NCI-H510A treated with DMSO at 0.1 percent for 48 hours (cell line): ENCODE results near the gene FMN1.

ENCODE experiments used
- DNase-seq: peaks from one replicate; lab custom pipeline; 2025; lab: John Stamatoyannopoulos, UW

The FMN1 gene

GRCh38 chr15:32919749-32920414 lies 274.6 kb downstream of the FMN1 start:
- no peak for DNase-seq

- DNase-seq, result no peak
Measured at GRCh38 chr15:32918547-32918946, 276.0 kb downstream of the FMN1 start.

GRCh38 chr15:32910839-32911238 lies 283.7 kb downstream of the FMN1 start:
- DNase-seq, result no peak

GRCh38 chr15:32909431-32909830 lies 285.1 kb downstream of the FMN1 start:
- DNase-seq, result no peak

- DNase-seq, result no peak
Measured at GRCh38 chr15:32908872-32909271, 285.6 kb downstream of the FMN1 start.

GRCh38 chr15:32908135-32908801 lies 286.2 kb downstream of the FMN1 start:
- DNase-seq, result no peak

GRCh38 chr15:32905481-32905880 lies 289.0 kb downstream of the FMN1 start:
- DNase-seq, result no peak

- DNase-seq, result no peak
Measured at GRCh38 chr15:32904448-32904847, 290.1 kb downstream of the FMN1 start.

GRCh38 chr15:32903591-32904290 lies 290.8 kb downstream of the FMN1 start:
- no peak for DNase-seq

- no peak for DNase-seq
Measured at GRCh38 chr15:32901995-32902394, 292.5 kb downstream of the FMN1 start.

- DNase-seq, result no peak
Measured at GRCh38 chr15:32901192-32901591, 293.3 kb downstream of the FMN1 start.

- no peak for DNase-seq
Measured at GRCh38 chr15:32899126-32899596, 295.4 kb downstream of the FMN1 start.

- no peak for DNase-seq
Measured at GRCh38 chr15:32898414-32898813, 296.1 kb downstream of the FMN1 start.

- DNase-seq, result no peak
Measured at GRCh38 chr15:32893421-32893820, 301.1 kb downstream of the FMN1 start.

GRCh38 chr15:32889214-32889613 lies 305.3 kb downstream of the FMN1 start:
- DNase-seq, result no peak

- DNase-seq, result no peak
Measured at GRCh38 chr15:32888221-32888761, 306.2 kb downstream of the FMN1 start.

- DNase-seq, result no peak
Measured at GRCh38 chr15:32887090-32887489, 307.4 kb downstream of the FMN1 start.

- no peak for DNase-seq
Measured at GRCh38 chr15:32886459-32886858, 308.1 kb downstream of the FMN1 start.

- no peak for DNase-seq
Measured at GRCh38 chr15:32885713-32886112, 308.8 kb downstream of the FMN1 start.

- DNase-seq, result no peak
Measured at GRCh38 chr15:32884146-32884545, 310.4 kb downstream of the FMN1 start.

GRCh38 chr15:32882955-32883354 lies 311.6 kb downstream of the FMN1 start:
- no peak for DNase-seq

GRCh38 chr15:32881528-32881927 lies 313.0 kb downstream of the FMN1 start:
- no peak for DNase-seq

- DNase-seq, result no peak
Measured at GRCh38 chr15:32880642-32881041, 313.9 kb downstream of the FMN1 start.
